Gastrocnemius medialis (tissue), 4 donors: ENCODE data around the gene SSPN. TPM values are rescaled to one million over a fixed set of nuclear protein-coding genes. Genes with fewer than 3 reads are reported as not detected.
A peak's percentile ranks its signal among the peaks of the same experiment; 100 is the strongest.

ENCODE experiments used
- ATAC-seq, 2 donors: fragments of 150-250 bp; one replicate each; pipeline ENCODE4 v1.9.1; 2016
- DNase-seq, 2 donors: peaks; one replicate each; pipeline ENCODE4 v3.0.0-alpha.2; 2019
- H3K27ac ChIP-seq, 4 donors: fragments of 200-600 bp; sonication (generic); 1 replicate in 1 of 4; 2 replicates in 3 of 4; pipeline ENCODE4 v1.5.1; 2016 to 2018; ENCODE audit warnings: mild to moderate bottlenecking in 2 of 4, moderate library complexity in 1 of 4
- H3K27me3 ChIP-seq, 3 donors: fragments of 200-600 bp; sonication (generic) in 2 of 3; 1 replicate in 1 of 3; 2 replicates in 2 of 3; pipeline versions ENCODE4 v1.5.1 to v1.6.0; 2016 to 2019; ENCODE audit warnings: mild to moderate bottlenecking in 1 of 3, moderate library complexity in 1 of 3
- H3K36me3 ChIP-seq, 2 donors: fragments of 200-600 bp; sonication (generic) in 1 of 2; one replicate each; pipeline ENCODE4 v1.5.1; 2017 to 2018
- H3K4me1 ChIP-seq, 2 donors: fragments of 200-600 bp; sonication (generic) in 1 of 2; one replicate each; pipeline ENCODE4 v1.5.1; 2016 to 2017; ENCODE audit warnings: mild to moderate bottlenecking in 2 of 2
- H3K4me3 ChIP-seq, 4 donors: fragments of 200-600 bp; sonication (generic) in 3 of 4; 1 replicate in 1 of 4; 2 replicates in 3 of 4; pipeline ENCODE4 v1.5.1; 2016 to 2019; ENCODE audit warnings: mild to moderate bottlenecking in 2 of 4
- H3K9me3 ChIP-seq, 3 donors: fragments of 200-600 bp; sonication (generic) in 2 of 3; 1 replicate in 1 of 3; 2 replicates in 2 of 3; pipeline ENCODE4 v1.5.1; 2016 to 2019
- CTCF ChIP-seq, 5 experiments: fragments of 450-650 bp in 3 of 5; fragments of 200-600 bp in 2 of 5; sonication (generic) in 2 of 5; IDR thresholded peaks in 4 of 5; conservative IDR thresholded peaks in 1 of 5; 1 replicate in 4 of 5; 2 replicates in 1 of 5; pipeline ENCODE4 v1.5.1; 2016 to 2019; ENCODE audit warnings: antibody characterized with exemption in 5 of 5, mild to moderate bottlenecking in 3 of 5, moderate library complexity in 3 of 5
- POLR2A ChIP-seq, 2 donors: fragments of 450-650 bp; IDR thresholded peaks; one replicate each; pipeline ENCODE4 v1.6.1; 2017; ENCODE audit warnings: antibody characterized with exemption in 2 of 2, mild to moderate bottlenecking in 2 of 2, moderate library complexity in 2 of 2
- in situ Hi-C, 4 donors: fragments of 200-750 bp; cut with MboI; loops; one replicate each; pipeline versions ENCODE4 v1.15.0 to v1.8.0; 2017; ENCODE audit warnings: low sequenced_read_pairs in 4 of 4
- intact Hi-C: fragments of 100-400 bp; cut with DNase I; formaldehyde crosslinking; loops from one replicate; pipeline ENCODE4 v1.15.1; 2023; ENCODE audit warnings: low total_unique reads
- total RNA-seq, 4 donors: library from RNA; depleted of rRNA; stranded (reverse); fragments of >200 nt; gene quantifications; one replicate each; pipeline versions ENCODE4 v1.1.0 to v1.2.3, GENCODE V29; 2016

The SSPN gene
- total RNA-seq, 4 donors from 2014 or later = 23.0 to 65.7 (median 32.4) TPM

- H3K4me1 ChIP-seq = peaks cover 13 to 14% of the 10 kb centered on the region in 2 donors
- no peak overlapping the region for H3K27ac ChIP-seq
- intact Hi-C loops (no loop called here), in situ Hi-C loops (no loop called here)
- H3K9me3 ChIP-seq = no peaks in the 10 kb centered on the region
- TF ChIP-seq CTCF (IDR thresholded peaks at IDR 0.05 in 4 of 5, conservative IDR thresholded peaks at IDR 0.05 in 1 of 5) (no peak), POLR2A (IDR thresholded peaks at IDR 0.05) (no peak)
- H3K4me3 ChIP-seq = no peak overlapping the region
- ATAC-seq = no peak
- DNase-seq = no peak
- no peaks in the 10 kb centered on the region for H3K36me3 ChIP-seq
- H3K27me3 ChIP-seq = no peaks in the 10 kb centered on the region
These were observed 6.7 kb upstream of the SSPN start for GRCh38 chr12:26188641-26189040.

GRCh38 chr12:26192142-26192541, 3.2 kb upstream of the SSPN start:
- no peaks in the 10 kb centered on the region for H3K9me3 ChIP-seq
- in situ Hi-C loops (no loop called here), intact Hi-C loops (loop anchor here (10.0 kb wide), 1 partner anchor 237 kb away; the partner anchor contains the start of gene RASSF8)
- no peaks in the 10 kb centered on the region for H3K36me3 ChIP-seq
- ATAC-seq (no peak), DNase-seq (no peak)
- peaks cover 9 to 16% of the 10 kb centered on the region in 2 donors for H3K4me1 ChIP-seq
- no peak overlapping the region for H3K4me3 ChIP-seq
- TF ChIP-seq POLR2A (IDR thresholded peaks at IDR 0.05) (no peak), CTCF (IDR thresholded peaks at IDR 0.05 in 4 of 5, conservative IDR thresholded peaks at IDR 0.05 in 1 of 5) (no peak)
- no peak overlapping the region for H3K27ac ChIP-seq
- H3K27me3 ChIP-seq = no peaks in the 10 kb centered on the region

- no peaks in the 10 kb centered on the region for H3K36me3 ChIP-seq
- ATAC-seq (no peak), DNase-seq (no peak)
- in situ Hi-C loops (no loop called here), intact Hi-C loops (loop anchor here (10.0 kb wide), 1 partner anchor 239 kb away; the partner anchor contains the start of gene RASSF8)
- no peak overlapping the region for H3K4me3 ChIP-seq
- H3K4me1 ChIP-seq = peaks cover 22 to 24% of the 10 kb centered on the region in 2 donors
- no peak overlapping the region for H3K27ac ChIP-seq
- H3K9me3 ChIP-seq = no peaks in the 10 kb centered on the region
- no peaks in the 10 kb centered on the region for H3K27me3 ChIP-seq
- TF ChIP-seq POLR2A (IDR thresholded peaks at IDR 0.05) (no peak), CTCF (IDR thresholded peaks at IDR 0.05 in 4 of 5, conservative IDR thresholded peaks at IDR 0.05 in 1 of 5) (no peak)
These were observed 1.8 kb upstream of the SSPN start for GRCh38 chr12:26193539-26193938.

- TF ChIP-seq CTCF (IDR thresholded peaks at IDR 0.05 in 4 of 5, conservative IDR thresholded peaks at IDR 0.05 in 1 of 5) (no peak), POLR2A (IDR thresholded peaks at IDR 0.05) (peak; percentile 22 to 32)
- Histone ChIP-seq H3K4me1 (peaks cover 31 to 35% of the 10 kb centered on the region in 2 donors), H3K27ac (peak overlapping the region; percentile 84 to 94 (median 92)), H3K9me3 (no peaks in the 10 kb centered on the region), H3K27me3 (no peaks in the 10 kb centered on the region), H3K4me3 (peak overlapping the region; percentile 69 to 91 (median 76)), H3K36me3 (no peaks in the 10 kb centered on the region)
- peak; percentile 39 to 69 for DNase-seq
- in situ Hi-C loops = no loop called here
- intact Hi-C loops = loop anchor here (1.0 to 10.0 kb wide), 4 partner anchors 70 to 241 kb away; partner anchors contain the start of gene RASSF8
- peak; percentile 74 for ATAC-seq
These were observed 458 bp downstream of the SSPN start for GRCh38 chr12:26195641-26196420.
